ENCODE data around the gene FHIT.

The FHIT gene

GRCh38 chr3:60798456-60798855 lies 452.8 kb downstream of the FHIT start:
- no peak for TF ChIP-seq CTCF (conservative IDR thresholded peaks at IDR 0.05; ENCODE audit: low read depth)
- ChIA-PET POLR2A (ENCODE audit: low non-redundant PET) (no interaction called here), CTCF (no interaction called here)
- DNase-seq (ENCODE audit: low spot score): no peak
- no peak overlapping the region for H3K27ac ChIP-seq

DNA sequence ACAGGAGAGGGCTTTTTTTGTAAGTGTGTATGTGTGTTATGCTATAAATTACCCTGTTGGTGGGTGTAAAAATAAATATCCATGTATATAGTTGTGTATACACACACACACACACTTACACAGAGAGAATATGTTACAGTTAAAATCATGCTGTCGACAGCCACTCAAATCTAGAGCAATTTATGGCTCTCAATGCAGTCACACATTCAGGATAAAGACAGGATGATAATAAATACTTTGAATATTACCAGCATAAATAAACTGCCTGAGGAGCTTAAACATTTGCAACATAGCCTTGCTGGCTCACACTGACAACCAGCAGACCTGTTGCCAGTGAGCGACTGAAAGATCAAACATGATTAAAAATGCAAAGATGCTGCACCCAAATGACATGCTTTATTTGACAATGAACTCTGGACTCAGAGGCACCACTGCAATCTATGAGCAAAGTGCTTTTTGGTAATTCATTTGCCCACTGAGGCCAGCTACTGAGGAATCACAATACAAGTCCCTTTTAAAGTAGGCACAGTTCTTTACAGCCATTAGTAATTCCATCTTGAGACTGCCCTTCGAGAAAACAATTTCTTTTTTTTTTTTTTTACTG lies 458.9 kb downstream of the FHIT start:
- CTCF ChIA-PET: no interaction called here
- no peak for DNase-seq (ENCODE audit: low spot score)
- TF ChIP-seq CTCF (conservative IDR thresholded peaks at IDR 0.05; ENCODE audit: low read depth): no peak
- no peak overlapping the region for H3K27ac ChIP-seq
- POLR2A ChIA-PET (ENCODE audit: low non-redundant PET): no interaction called here

GRCh38 chr3:60788185-60788584 lies 463.1 kb downstream of the FHIT start:
- no peak for TF ChIP-seq CTCF (conservative IDR thresholded peaks at IDR 0.05; ENCODE audit: low read depth)
- POLR2A ChIA-PET (ENCODE audit: low non-redundant PET): no interaction called here

DNA sequence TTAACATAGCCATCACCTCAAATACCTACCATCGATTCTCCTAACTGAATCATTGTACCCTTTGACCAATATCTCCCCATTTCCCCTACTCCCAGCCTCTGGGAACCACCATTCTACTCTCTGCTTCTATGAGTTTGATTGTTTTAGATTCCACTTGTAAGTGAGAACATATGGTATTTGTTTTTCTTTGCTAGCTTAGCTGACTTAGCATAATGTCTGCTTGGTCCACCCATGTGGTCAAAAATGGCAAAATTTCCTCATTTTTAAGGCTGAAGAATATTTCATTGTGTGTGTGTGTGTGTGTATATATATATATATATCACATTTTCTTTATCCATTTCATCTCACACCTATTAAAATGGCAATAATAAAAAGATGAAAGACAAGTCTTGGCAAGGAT lies 469.3 kb downstream of the FHIT start:
- CTCF ChIA-PET: no interaction called here
- no peak for DNase-seq (ENCODE audit: low spot score)
- POLR2A ChIA-PET (ENCODE audit: low non-redundant PET): no interaction called here
- TF ChIP-seq CTCF (conservative IDR thresholded peaks at IDR 0.05; ENCODE audit: low read depth): no peak
- H3K27ac ChIP-seq: no peak overlapping the region

More at GRCh38 chr3:60788185-60788584, 463.1 kb downstream of the FHIT start:
- CTCF ChIA-PET: no interaction called here
- no peak for DNase-seq (ENCODE audit: low spot score)
- H3K27ac ChIP-seq: no peak overlapping the region

DNA sequence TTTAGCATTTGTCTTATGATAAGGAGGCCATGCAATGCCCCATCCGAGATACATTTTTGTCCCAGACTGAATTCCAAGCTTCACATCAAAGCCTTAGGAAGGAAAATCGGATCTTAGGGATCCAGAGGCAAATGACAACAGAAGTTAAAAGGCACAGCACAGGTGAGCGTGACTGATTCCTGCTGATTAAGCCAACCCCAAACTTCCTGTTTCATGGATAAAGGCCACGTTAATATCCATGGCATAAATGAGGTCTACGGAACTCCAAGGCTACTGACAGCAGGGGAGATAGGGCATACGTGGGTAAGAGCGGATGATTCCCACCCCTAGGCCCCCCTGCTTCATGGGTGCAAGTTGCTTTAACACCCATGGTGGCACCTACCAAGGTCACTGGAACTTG lies 471.6 kb downstream of the FHIT start:
- no peak overlapping the region for H3K27ac ChIP-seq
- POLR2A ChIA-PET (ENCODE audit: low non-redundant PET): no interaction called here
- DNase-seq (ENCODE audit: low spot score): no peak
- CTCF ChIA-PET: no interaction called here
- no peak for TF ChIP-seq CTCF (conservative IDR thresholded peaks at IDR 0.05; ENCODE audit: low read depth)

GRCh38 chr3:60775985-60776384 lies 475.3 kb downstream of the FHIT start:
- no peak for TF ChIP-seq CTCF (conservative IDR thresholded peaks at IDR 0.05; ENCODE audit: low read depth)
- DNase-seq (ENCODE audit: low spot score): no peak
- ChIA-PET CTCF (no interaction called here), POLR2A (ENCODE audit: low non-redundant PET) (no interaction called here)
- H3K27ac ChIP-seq: no peak overlapping the region

DNA sequence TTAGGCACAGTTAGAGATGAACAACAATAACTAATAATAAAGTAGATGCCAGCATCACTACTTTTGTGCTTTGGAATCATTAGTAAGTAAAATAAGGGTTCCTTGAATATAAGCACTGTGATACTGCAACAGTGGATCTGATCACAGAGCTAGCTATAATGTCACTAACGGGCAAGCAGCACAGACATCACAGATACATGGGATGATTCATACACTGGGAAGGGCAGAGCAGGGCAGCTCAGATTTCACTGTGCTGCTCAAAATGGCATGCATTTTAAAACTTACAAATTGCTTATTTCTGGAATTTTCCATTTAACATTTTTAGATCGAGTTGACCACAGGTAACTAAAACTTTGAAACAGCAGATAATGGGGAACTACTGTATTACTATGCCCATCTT lies 476.6 kb downstream of the FHIT start:
- no peak overlapping the region for H3K27ac ChIP-seq
- CTCF ChIA-PET: interaction anchor here (0.6 kb wide), 1 partner anchor 46 kb away, joined by 3 read pairs; no protein-coding TSS in a partner anchor
- no peak for DNase-seq (ENCODE audit: low spot score)
- no peak for TF ChIP-seq CTCF (conservative IDR thresholded peaks at IDR 0.05; ENCODE audit: low read depth)
- POLR2A ChIA-PET (ENCODE audit: low non-redundant PET): no interaction called here
